LNCAP (cell line): ENCODE measurements around the gene PRDX5.

Experiments
- CTCF ChIP-seq: fragments of 450-650 bp; IDR thresholded peaks from 2 replicates; pipeline ENCODE4 v1.5.1; 2017; ENCODE audit warnings: mild to moderate bottlenecking

The PRDX5 gene

DNA sequence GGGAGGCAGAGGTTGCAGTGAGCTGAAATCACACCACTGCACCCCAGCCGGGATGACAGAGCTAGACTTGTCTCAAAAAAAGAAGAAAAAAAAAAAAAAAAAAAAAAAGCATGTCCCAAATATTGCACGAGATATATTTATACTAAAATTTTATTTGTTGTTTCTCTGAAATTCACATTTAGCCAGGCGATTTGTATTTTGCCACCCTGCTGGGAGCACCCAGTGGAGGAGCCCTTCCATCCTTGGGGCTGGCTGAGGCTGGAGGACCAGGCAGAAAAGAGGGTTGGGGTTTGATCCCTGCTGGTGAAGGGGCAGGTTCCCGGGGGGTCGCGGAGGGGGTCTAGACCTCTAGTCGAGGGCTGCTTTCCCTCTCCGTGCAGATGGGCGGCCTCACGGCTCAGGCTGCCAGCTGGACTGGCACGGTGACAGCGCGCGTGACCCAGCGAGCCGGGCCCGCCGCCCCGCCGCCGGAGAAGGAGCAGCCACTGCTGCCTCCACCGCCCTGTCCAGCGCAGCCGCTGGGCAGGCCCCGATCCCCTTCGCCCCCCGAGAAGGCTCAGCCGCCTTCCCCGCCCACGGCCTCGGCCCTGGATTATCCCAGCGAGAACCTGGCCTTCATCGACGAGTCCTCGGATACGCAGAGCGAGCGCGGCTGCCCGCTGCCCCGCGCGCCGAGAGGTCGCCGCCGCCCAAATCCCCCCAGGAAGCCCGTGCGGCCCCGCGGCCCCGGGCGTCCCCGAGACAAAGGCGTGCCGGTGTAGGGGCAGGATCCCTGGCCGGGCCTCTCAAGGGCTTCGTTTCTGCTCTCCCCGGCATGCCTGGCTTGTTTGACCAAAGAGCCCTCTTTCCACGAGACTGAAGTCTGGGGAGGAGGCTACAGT, 18.7 kb upstream of the PRDX5 start:
- no peak for TF ChIP-seq CTCF

DNA sequence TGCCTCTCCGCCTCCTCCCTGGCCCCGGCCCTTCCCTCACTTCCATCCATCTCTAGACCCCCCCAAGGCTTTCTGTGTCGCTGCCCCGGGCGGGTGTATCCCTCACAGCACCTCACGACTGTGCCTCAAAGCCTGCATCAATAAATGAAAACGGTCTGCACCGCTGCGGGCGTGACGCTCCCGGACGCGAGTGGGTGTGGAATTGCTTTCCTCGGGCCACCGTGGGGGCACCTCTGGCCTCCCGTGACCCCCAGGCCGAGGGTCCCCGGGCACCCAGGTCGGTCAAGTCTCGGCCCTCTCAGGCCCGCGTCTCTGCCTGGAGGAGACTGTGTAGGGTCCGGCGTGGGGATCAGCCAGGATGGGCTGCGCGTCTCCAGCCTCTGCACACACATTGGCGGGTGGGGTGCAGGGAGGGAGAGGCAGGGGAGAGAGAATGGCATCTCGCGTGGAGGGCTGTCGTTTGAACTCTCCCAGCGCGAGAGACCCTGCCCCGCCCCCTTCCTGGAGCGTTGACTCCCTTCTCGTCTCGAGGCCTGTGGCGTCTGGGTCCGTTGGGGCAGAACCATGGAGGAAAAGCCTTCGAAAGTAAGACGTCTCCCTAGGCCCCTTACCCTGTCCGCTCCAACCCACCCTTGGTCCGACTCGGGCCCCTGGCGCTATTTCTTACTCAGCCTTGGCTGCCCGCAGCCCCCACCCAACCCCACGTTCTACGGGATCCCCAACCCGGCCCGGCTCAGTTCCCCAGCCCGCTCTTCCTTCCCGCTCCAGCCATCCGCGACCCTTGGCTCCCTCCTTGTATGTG, 17.9 kb upstream of the PRDX5 start, which contains the start of gene CATSPERZ:
TSS of gene CATSPERZ (plus strand) at position 512 of the 802 bp plus-strand sequence. CDS start at position 565, 53 bp downstream.
- TF ChIP-seq CTCF, result no peak

DNA sequence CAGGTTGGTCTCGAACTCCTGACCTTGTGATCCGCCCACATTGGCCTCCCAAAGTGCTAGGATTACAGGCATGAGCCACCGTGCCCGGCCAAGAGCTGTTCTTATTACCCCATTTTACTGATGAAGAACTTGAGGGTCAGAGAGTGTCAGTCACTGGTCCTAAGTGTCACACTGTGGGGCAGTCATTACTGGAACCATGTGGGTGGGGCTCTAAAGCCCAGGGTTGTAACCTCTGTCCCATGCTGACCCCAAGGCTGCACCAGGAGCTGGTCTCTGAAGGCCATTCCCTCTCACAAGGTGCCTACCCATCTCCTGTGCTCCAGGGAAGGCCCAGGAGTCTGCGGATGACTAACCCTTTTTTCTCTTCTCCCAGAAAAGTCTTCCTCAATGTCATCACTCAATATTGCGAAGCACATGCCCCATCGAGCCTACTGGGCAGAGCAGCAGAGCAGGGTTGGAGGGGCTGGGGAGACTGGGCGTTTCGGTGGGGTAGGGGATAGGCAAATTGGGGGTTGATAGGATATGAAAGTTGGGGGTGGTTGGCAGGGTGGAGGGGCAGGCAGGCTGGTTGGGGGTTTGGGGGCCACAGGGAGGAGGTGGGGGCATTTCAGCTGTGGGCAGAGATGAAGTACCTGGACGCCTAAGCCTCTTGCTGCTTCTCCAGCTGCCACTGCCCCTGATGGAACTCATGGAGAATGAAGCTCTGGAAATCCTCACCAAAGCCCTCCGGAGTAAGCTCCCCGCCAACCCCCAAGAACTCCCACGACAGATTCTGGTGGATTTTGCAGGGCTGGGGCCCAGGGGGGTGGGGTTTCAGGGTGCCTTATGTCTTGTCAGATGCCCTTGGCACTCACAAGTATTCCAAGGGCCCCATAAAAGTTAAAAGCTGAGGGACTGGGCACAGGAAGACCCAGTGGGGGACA, 14.6 kb upstream of the PRDX5 start:
- TF ChIP-seq CTCF, result no peak

DNA sequence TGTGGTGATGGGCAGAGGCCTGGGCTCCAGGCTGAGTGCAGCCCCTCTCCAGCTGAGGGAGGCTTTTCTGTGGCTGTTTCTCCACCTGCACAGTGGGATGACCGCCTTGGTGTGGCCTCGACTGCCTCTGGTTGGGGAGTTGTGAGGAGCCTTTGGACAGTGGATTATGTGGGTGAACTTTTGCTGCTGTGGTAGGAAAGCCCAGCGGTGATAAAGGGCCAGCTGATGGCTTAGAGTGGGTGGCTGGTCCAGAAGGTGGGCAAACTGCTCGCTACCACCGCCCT, 13.9 kb upstream of the PRDX5 start:
- TF ChIP-seq CTCF, result no peak

GRCh38 chr11:64304316-64305072, 13.4 kb upstream of the PRDX5 start:
- peak; percentile 87 for TF ChIP-seq CTCF

- no peak for TF ChIP-seq CTCF
These were observed 12.7 kb upstream of the PRDX5 start, which contains the start of gene ESRRA for GRCh38 chr11:64305075-64305690. TSS of gene ESRRA (plus strand) at chr11:64305524. CDS start at chr11:64307180, 1,656 bp downstream.
